Vagina (tissue), 2 donors: Measurements from ENCODE around the gene COL25A1. TPM values are rescaled to one million over a fixed set of nuclear protein-coding genes. Genes with fewer than 3 reads are reported as not detected.

ENCODE experiments used
- DNase-seq, 2 donors: peaks; one replicate each; pipeline ENCODE4 v3.0.0-alpha.2; 2017; ENCODE audit errors: extremely low spot score in 2 of 2
- H3K27ac ChIP-seq: fragments of 200-600 bp; sonication (generic); one replicate; pipeline ENCODE4 v1.5.1; 2019
- H3K27me3 ChIP-seq: fragments of 200-600 bp; sonication (generic); one replicate; pipeline ENCODE4 v1.5.1; 2019
- H3K36me3 ChIP-seq, 2 donors: fragments of 200-600 bp; sonication (generic); one replicate each; pipeline ENCODE4 v1.5.1; 2017 to 2019
- H3K4me1 ChIP-seq: fragments of 200-600 bp; sonication (generic); one replicate; pipeline ENCODE4 v1.5.1; 2019
- H3K4me3 ChIP-seq, 2 donors: fragments of 200-600 bp; sonication (generic); 1 replicate in 1 of 2; 2 replicates in 1 of 2; pipeline ENCODE4 v1.5.1; 2016 to 2019
- H3K9me3 ChIP-seq: fragments of 200-600 bp; sonication (generic); one replicate; pipeline ENCODE4 v1.5.1; 2019
- CTCF ChIP-seq, 3 experiments: fragments of 450-650 bp in 2 of 3; fragments of 200-600 bp in 1 of 3; sonication (generic) in 1 of 3; IDR thresholded peaks; one replicate each; pipeline ENCODE4 v1.5.1; 2017 to 2019; ENCODE audit warnings: antibody characterized with exemption in 3 of 3, mild to moderate bottlenecking in 2 of 3, moderate library complexity in 2 of 3
- POLR2A ChIP-seq, 2 donors: fragments of 450-650 bp; IDR thresholded peaks; one replicate each; pipeline ENCODE4 v1.6.1; 2017; ENCODE audit warnings: antibody characterized with exemption in 2 of 2, mild to moderate bottlenecking in 2 of 2, moderate library complexity in 2 of 2
- POLR2AphosphoS5 ChIP-seq, 2 donors: sonication (generic); formaldehyde crosslinking; IDR thresholded peaks; one replicate each; pipeline ENCODE4 v1.9.0; 2017; ENCODE audit warnings: antibody characterized with exemption in 2 of 2, mild to moderate bottlenecking in 2 of 2, low read depth in 1 of 2; ENCODE audit not compliant: insufficient read depth in 1 of 2
- intact Hi-C: fragments of 100-400 bp; cut with DNase I; formaldehyde crosslinking; loops from one replicate; pipeline ENCODE4 v1.15.1; 2023
- total RNA-seq: library from RNA; depleted of rRNA; stranded (reverse); fragments of >200 nt; gene quantifications from one replicate; pipeline ENCODE4 v1.2.3, GENCODE V29; 2016

COL25A1 gene
- total RNA-seq, 1 donor from 2014 or later = 0.49 TPM

- no peaks in the 10 kb centered on the region for H3K4me1 ChIP-seq
- DNase-seq = no peak
- intact Hi-C loops = no loop called here
- no peaks in the 10 kb centered on the region for H3K36me3 ChIP-seq
- H3K27ac ChIP-seq = no peak overlapping the region
- no peaks in the 10 kb centered on the region for H3K9me3 ChIP-seq
- TF ChIP-seq POLR2A (IDR thresholded peaks at IDR 0.05) (no peak), POLR2AphosphoS5 (IDR thresholded peaks at IDR 0.05; ENCODE audit: insufficient read depth in 1 of 2, low read depth in 1 of 2) (no peak), CTCF (IDR thresholded peaks at IDR 0.05) (no peak)
- no peak overlapping the region for H3K4me3 ChIP-seq
- H3K27me3 ChIP-seq = no peaks in the 10 kb centered on the region
Observed at GRCh38 chr4:108829966-108830492, 472.4 kb downstream of the COL25A1 start.

- no peaks in the 10 kb centered on the region for H3K27me3 ChIP-seq
- no peak overlapping the region for H3K4me3 ChIP-seq
- H3K27ac ChIP-seq = no peak overlapping the region
- H3K4me1 ChIP-seq = no peaks in the 10 kb centered on the region
- DNase-seq = no peak
- H3K9me3 ChIP-seq = no peaks in the 10 kb centered on the region
- no peak for TF ChIP-seq CTCF (IDR thresholded peaks at IDR 0.05)
- H3K36me3 ChIP-seq = no peaks in the 10 kb centered on the region
- intact Hi-C loops = no loop called here
Observed at GRCh38 chr4:108828620-108829019, 473.8 kb downstream of the COL25A1 start.

GRCh38 chr4:108825737-108826136, 476.7 kb downstream of the COL25A1 start:
- H3K36me3 ChIP-seq = no peaks in the 10 kb centered on the region
- no peaks in the 10 kb centered on the region for H3K4me1 ChIP-seq
- no peak for DNase-seq
- H3K9me3 ChIP-seq = no peaks in the 10 kb centered on the region
- no peaks in the 10 kb centered on the region for H3K27me3 ChIP-seq
- H3K4me3 ChIP-seq = no peak overlapping the region
- intact Hi-C loops = no loop called here
- TF ChIP-seq POLR2A (IDR thresholded peaks at IDR 0.05) (no peak), CTCF (IDR thresholded peaks at IDR 0.05) (no peak), POLR2AphosphoS5 (IDR thresholded peaks at IDR 0.05; ENCODE audit: insufficient read depth in 1 of 2, low read depth in 1 of 2) (no peak)
- H3K27ac ChIP-seq = no peak overlapping the region

GRCh38 chr4:108821351-108821930, 481.0 kb downstream of the COL25A1 start:
- no peak for DNase-seq
- H3K27me3 ChIP-seq = no peaks in the 10 kb centered on the region
- TF ChIP-seq POLR2AphosphoS5 (IDR thresholded peaks at IDR 0.05; ENCODE audit: insufficient read depth in 1 of 2, low read depth in 1 of 2) = no peak
- no peak for TF ChIP-seq CTCF (IDR thresholded peaks at IDR 0.05)
- no peak for TF ChIP-seq POLR2A (IDR thresholded peaks at IDR 0.05)
- no peak overlapping the region for H3K4me3 ChIP-seq
- no peaks in the 10 kb centered on the region for H3K4me1 ChIP-seq
- no peaks in the 10 kb centered on the region for H3K36me3 ChIP-seq
- no peaks in the 10 kb centered on the region for H3K9me3 ChIP-seq
- intact Hi-C loops = no loop called here
- no peak overlapping the region for H3K27ac ChIP-seq

GRCh38 chr4:108820492-108821350, 481.7 kb downstream of the COL25A1 start:
- no peak overlapping the region for H3K27ac ChIP-seq
- H3K36me3 ChIP-seq = no peaks in the 10 kb centered on the region
- intact Hi-C loops = no loop called here
- no peaks in the 10 kb centered on the region for H3K9me3 ChIP-seq
- H3K27me3 ChIP-seq = no peaks in the 10 kb centered on the region
- H3K4me3 ChIP-seq = no peak overlapping the region
- H3K4me1 ChIP-seq = no peaks in the 10 kb centered on the region
- DNase-seq = no peak
- TF ChIP-seq POLR2AphosphoS5 (IDR thresholded peaks at IDR 0.05; ENCODE audit: insufficient read depth in 1 of 2, low read depth in 1 of 2) (no peak), POLR2A (IDR thresholded peaks at IDR 0.05) (no peak), CTCF (IDR thresholded peaks at IDR 0.05) (no peak)
